Mammary epithelial cell (primary cell): ENCODE data around the gene ADGRG3.

Experiments
- EZH2 ChIP-seq: IDR thresholded peaks from 2 replicates; pipeline ENCODE4 v1.6.1; 2012; ENCODE audit warnings: low read length, inconsistent platforms, borderline replicate concordance
- TF ChIP-seq, protein P1 (sequence below), 2 donors: IDR thresholded peaks in 1 of 2; conservative IDR thresholded peaks in 1 of 2; 2 replicates each; pipeline ENCODE4 v1.5.1; 2011 to 2012; ENCODE audit warnings: inconsistent platforms in 2 of 2, low read length in 2 of 2, mild to moderate bottlenecking in 2 of 2, control low read depth in 1 of 2, low read depth in 1 of 2; ENCODE audit not compliant: insufficient read depth in 1 of 2; ENCODE audit errors: extremely low read depth in 1 of 2

- TF ChIP-seq, protein P1, sequence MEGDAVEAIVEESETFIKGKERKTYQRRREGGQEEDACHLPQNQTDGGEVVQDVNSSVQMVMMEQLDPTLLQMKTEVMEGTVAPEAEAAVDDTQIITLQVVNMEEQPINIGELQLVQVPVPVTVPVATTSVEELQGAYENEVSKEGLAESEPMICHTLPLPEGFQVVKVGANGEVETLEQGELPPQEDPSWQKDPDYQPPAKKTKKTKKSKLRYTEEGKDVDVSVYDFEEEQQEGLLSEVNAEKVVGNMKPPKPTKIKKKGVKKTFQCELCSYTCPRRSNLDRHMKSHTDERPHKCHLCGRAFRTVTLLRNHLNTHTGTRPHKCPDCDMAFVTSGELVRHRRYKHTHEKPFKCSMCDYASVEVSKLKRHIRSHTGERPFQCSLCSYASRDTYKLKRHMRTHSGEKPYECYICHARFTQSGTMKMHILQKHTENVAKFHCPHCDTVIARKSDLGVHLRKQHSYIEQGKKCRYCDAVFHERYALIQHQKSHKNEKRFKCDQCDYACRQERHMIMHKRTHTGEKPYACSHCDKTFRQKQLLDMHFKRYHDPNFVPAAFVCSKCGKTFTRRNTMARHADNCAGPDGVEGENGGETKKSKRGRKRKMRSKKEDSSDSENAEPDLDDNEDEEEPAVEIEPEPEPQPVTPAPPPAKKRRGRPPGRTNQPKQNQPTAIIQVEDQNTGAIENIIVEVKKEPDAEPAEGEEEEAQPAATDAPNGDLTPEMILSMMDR (conservative IDR thresholded peaks at IDR 0.05 in 1 of 2, IDR thresholded peaks at IDR 0.05 in 1 of 2; ENCODE audit: extremely low read depth in 1 of 2, insufficient read depth in 1 of 2, low read depth in 1 of 2, low read length in 2 of 2) = no peak
- no peak for TF ChIP-seq EZH2
These were observed 1.5 kb downstream of the ADGRG3 start for GRCh38 chr16:57669476-57670162.
